ENCODE measurements around the gene ZFP1.

DNA sequence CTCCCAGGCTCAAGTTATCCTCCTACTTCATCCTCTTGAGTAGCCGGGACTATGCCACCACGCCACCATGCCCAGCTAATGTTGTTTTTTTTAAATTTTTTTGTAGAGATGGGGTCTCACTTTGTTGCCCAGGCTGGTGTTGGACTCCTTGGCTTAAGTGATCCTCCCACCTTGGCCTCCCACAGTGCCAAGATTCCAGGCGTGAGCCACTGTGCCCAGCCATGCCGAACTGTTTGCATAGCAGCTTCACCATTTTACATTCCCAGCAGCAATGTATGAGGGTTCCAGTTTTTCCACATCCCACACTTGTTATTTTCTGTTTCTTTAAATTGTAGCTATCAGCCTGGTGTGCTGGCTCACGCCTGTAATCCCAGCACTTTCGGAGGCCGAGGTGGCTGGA is 68.3 kb downstream of the ZFP1 start:
- TF ChIP-seq, protein P1, sequence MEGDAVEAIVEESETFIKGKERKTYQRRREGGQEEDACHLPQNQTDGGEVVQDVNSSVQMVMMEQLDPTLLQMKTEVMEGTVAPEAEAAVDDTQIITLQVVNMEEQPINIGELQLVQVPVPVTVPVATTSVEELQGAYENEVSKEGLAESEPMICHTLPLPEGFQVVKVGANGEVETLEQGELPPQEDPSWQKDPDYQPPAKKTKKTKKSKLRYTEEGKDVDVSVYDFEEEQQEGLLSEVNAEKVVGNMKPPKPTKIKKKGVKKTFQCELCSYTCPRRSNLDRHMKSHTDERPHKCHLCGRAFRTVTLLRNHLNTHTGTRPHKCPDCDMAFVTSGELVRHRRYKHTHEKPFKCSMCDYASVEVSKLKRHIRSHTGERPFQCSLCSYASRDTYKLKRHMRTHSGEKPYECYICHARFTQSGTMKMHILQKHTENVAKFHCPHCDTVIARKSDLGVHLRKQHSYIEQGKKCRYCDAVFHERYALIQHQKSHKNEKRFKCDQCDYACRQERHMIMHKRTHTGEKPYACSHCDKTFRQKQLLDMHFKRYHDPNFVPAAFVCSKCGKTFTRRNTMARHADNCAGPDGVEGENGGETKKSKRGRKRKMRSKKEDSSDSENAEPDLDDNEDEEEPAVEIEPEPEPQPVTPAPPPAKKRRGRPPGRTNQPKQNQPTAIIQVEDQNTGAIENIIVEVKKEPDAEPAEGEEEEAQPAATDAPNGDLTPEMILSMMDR (IDR thresholded peaks at IDR 0.05; ENCODE audit: low read length) = no peak
- no peak for TF ChIP-seq EZH2 (optimal IDR thresholded peaks at IDR 0.05; ENCODE audit: low read depth, low read length)
- no peak for TF ChIP-seq EZH2phosphoT487 (IDR thresholded peaks at IDR 0.05; ENCODE audit: low read length)

Measured in MM.1S (cell line).